ENCODE measurements around the gene NTHL1. TPM values are rescaled to one million over a fixed set of nuclear protein-coding genes. Genes with fewer than 3 reads are reported as not detected.

NTHL1 gene
- total and polyA plus RNA-seq, 2 of the 4 experiments (the other 2 are of a cell fraction): 22.8 to 28.0 TPM

GRCh38 chr16:2033057-2033908 lies 14.4 kb downstream of the NTHL1 start:
- intact Hi-C loops (cut with micrococcal nuclease) (no loop called here), in situ Hi-C loops (cut with MboI; ENCODE audit: low sequenced_read_pairs) (no loop called here), dilution Hi-C loops (cut with HindIII; ENCODE audit: low sequenced_read_pairs, unreplicated experiment) (no loop called here)
- Histone ChIP-seq H3K9ac (ENCODE audit: low read depth, low read length) (peak overlapping the region; percentile 74), H4K20me1 (ENCODE audit: insufficient read depth, low read length) (peaks cover 5% of the 10 kb centered on the region), H4K8ac (ENCODE audit: low read depth in 2 of 2, low read length in 2 of 2) (peak overlapping the region; percentile 87 to 100), H2AK5ac (ENCODE audit: low read depth, low read length) (peak overlapping the region; percentile 99), H3K56ac (ENCODE audit: extremely low read depth, insufficient read depth, low read length) (peak overlapping the region; percentile 98), H3K9me3 (ENCODE audit: control insufficient read depth, insufficient read depth, low read length) (no peaks in the 10 kb centered on the region), H3K36me3 (ENCODE audit: control insufficient read depth, insufficient read depth, low read length) (peaks cover 40% of the 10 kb centered on the region), H3K4me3 (ENCODE audit: insufficient read depth, low read depth, low read length) (peak overlapping the region; percentile 32; the same call in 1 of the 2 replicates), H2BK20ac (ENCODE audit: low read depth, low read length) (peak overlapping the region; percentile 93), H3K9me1 (ENCODE audit: insufficient read depth, low read length) (peaks cover 13% of the 10 kb centered on the region), H3K4ac (ENCODE audit: low read depth, low read length) (peak overlapping the region; percentile 99), H2BK120ac (ENCODE audit: low read depth, low read length) (peak overlapping the region; percentile 97), H3K27me3 (ENCODE audit: control insufficient read depth, insufficient read depth, low read length) (no peaks in the 10 kb centered on the region), H3K79me1 (ENCODE audit: low read depth in 1 of 2, low read length in 2 of 2) (peaks cover 15 to 76% of the 10 kb centered on the region in 2 experiments), H2AFZ (replicated peaks; ENCODE audit: low read length, poor library complexity) (peak overlapping the region; percentile 83), H3K23ac (ENCODE audit: low read depth, low read length) (peak overlapping the region; percentile 98), H2AK9ac (replicated peaks; ENCODE audit: low read depth, low read length, poor library complexity) (peak overlapping the region; percentile 100), H3K18ac (ENCODE audit: low read depth, low read length) (peak overlapping the region; percentile 90), H4K91ac (ENCODE audit: insufficient read depth, low read depth, low read length) (peak overlapping the region; percentile 100), H2BK5ac (ENCODE audit: low read depth, low read length, poor library complexity, severe bottlenecking) (peak overlapping the region; percentile 97), H3K4me1 (ENCODE audit: control insufficient read depth, insufficient read depth, low read length) (peaks cover 53% of the 10 kb centered on the region), H2BK15ac (ENCODE audit: low read depth, low read length) (peak overlapping the region; percentile 98; the same call in 2 of the 3 replicates), H3K4me2 (ENCODE audit: low read depth, low read length) (peak overlapping the region; percentile 78), H3K27ac (ENCODE audit: insufficient read depth, low read length) (peak overlapping the region; percentile 98), H4K5ac (ENCODE audit: low read depth, low read length) (peak overlapping the region; percentile 88), H3K14ac (replicated peaks; ENCODE audit: low read depth, low read length) (peak overlapping the region; percentile 97)
- DNase-seq (peak; percentile 54), ATAC-seq (ENCODE audit: low read depth) (peak; percentile 71)
- CTCF ChIA-PET: interaction anchor here (0.8 to 1.0 kb wide), 2 partner anchors 107 to 114 kb away, joined by 3 read pairs; no protein-coding TSS in a partner anchor
- POLR2A ChIA-PET (ENCODE audit: unreplicated experiment): interaction anchor here (0.5 to 1.2 kb wide), 2 partner anchors 12 to 49 kb away, joined by 5 to 6 read pairs; no protein-coding TSS in a partner anchor
- 0% methylated on average over 2 of the region's 37 CpGs; no CpG with 5 or more reads in 1 of the 2 experiments for WGBS, 2 experiments (ENCODE audit: extremely low coverage in 2 of 2, insufficient read length in 1 of 2)
- peak; percentile 48; the same call in 1 of the 2 replicates for TF ChIP-seq MAZ (IDR thresholded peaks at IDR 0.05; ENCODE audit: borderline replicate concordance, low read depth, low read length)
- no peak for TF ChIP-seq RAD21 (IDR thresholded peaks at IDR 0.05; ENCODE audit: low read length)
- TF ChIP-seq MXI1 (IDR thresholded peaks at IDR 0.05; ENCODE audit: borderline replicate concordance, low read depth, low read length): peak; percentile 47; the same call in 1 of the 2 replicates
- no TSS peak for BruUV-seq (replicated peaks)
